Measurements from ENCODE around the gene ADK.

DNA sequence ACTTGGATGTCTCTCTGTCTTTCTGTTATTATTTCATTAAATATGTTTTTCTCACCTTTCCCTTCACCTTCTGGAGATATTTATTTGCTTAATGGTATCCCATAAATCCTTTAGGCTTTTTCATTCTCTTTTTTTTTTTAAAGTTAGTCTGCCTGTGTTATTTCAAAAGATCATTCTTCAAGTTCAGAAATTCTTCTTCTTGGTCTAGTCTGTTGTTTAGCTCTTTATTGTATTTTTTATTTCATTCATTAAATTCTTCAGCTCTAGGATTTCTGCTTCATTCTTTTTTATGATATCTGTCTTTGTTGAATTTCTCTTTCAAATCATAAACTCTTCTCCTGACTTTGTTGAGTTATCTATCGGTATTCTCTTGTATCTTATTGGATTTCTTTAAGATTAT, 363.3 kb downstream of the ADK start:
- TF ChIP-seq EZH2phosphoT487 (IDR thresholded peaks at IDR 0.05; ENCODE audit: borderline replicate concordance): no peak
- no peak for TF ChIP-seq CTCF (conservative IDR thresholded peaks at IDR 0.05; ENCODE audit: low read length)

Data from Loucy (cell line).